ENCODE data around the gene FAM222A. TPM values are rescaled to one million over a fixed set of nuclear protein-coding genes. Genes with fewer than 3 reads are reported as not detected.

Gene FAM222A
- total and polyA plus RNA-seq, 2 of the 8 experiments (the other 6 are each of a cell fraction or from before 2014, with no cell fraction given), result 0.94 to 1.1 TPM

- no peak for TF ChIP-seq USF2 (IDR thresholded peaks at IDR 0.05; ENCODE audit: low read length)
- no peak for TF ChIP-seq ATF2 (IDR thresholded peaks at IDR 0.05; ENCODE audit: low read length)
- no peak for TF ChIP-seq RFX5 (IDR thresholded peaks at IDR 0.05; ENCODE audit: borderline replicate concordance, low read depth, low read length)
- TF ChIP-seq EP300 (IDR thresholded peaks at IDR 0.05; ENCODE audit: borderline replicate concordance in 1 of 2, low read depth in 2 of 2, low read length in 2 of 2), result no peak
- TF ChIP-seq EGR1 (IDR thresholded peaks at IDR 0.05; ENCODE audit: borderline replicate concordance, low read depth, low read length), result no peak
- TF ChIP-seq TCF12 (IDR thresholded peaks at IDR 0.05; ENCODE audit: low read depth, low read length), result no peak
Measured at GRCh38 chr12:109786799-109787198, 73.2 kb downstream of the FAM222A start (continued).
